Right atrium auricular region (tissue), 2 donors: Measurements from ENCODE around the gene FOXN3. TPM values are rescaled to one million over a fixed set of nuclear protein-coding genes. Genes with fewer than 3 reads are reported as not detected.

Experiments used
- DNase-seq: peaks from one replicate; pipeline ENCODE4 v3.0.0-alpha.2; 2019; ENCODE audit warnings: low spot score
- H3K27ac ChIP-seq, 2 donors: fragments of 200-600 bp; sonication (generic); 1 replicate in 1 of 2; 2 replicates in 1 of 2; pipeline ENCODE4 v1.5.1; 2016 to 2019
- H3K27me3 ChIP-seq, 2 donors: fragments of 200-600 bp; sonication (generic); one replicate each; pipeline versions ENCODE4 v1.5.1 to v1.6.0; 2017 to 2019
- H3K36me3 ChIP-seq: fragments of 200-600 bp; sonication (generic); one replicate; pipeline ENCODE4 v1.5.1; 2016
- H3K4me1 ChIP-seq, 2 donors: fragments of 200-600 bp; sonication (generic); one replicate each; pipeline versions ENCODE4 v1.5.1 to v1.6.0; 2017 to 2019
- H3K4me3 ChIP-seq, 2 donors: fragments of 200-600 bp; sonication (generic); 1 replicate in 1 of 2; 2 replicates in 1 of 2; pipeline ENCODE4 v1.5.1; 2017 to 2019; ENCODE audit warnings: mild to moderate bottlenecking in 1 of 2, moderate library complexity in 1 of 2
- H3K9me3 ChIP-seq, 2 donors: fragments of 200-600 bp; sonication (generic); one replicate each; pipeline ENCODE4 v1.5.1; 2019
- total RNA-seq, 2 donors: library from RNA; depleted of rRNA; stranded (reverse); fragments of >200 nt; gene quantifications; one replicate each; pipeline ENCODE4 v1.1.0, GENCODE V29; 2016
- TF ChIP-seq, protein P1 (sequence below), 2 donors: fragments of 200-600 bp; sonication (generic); IDR thresholded peaks; one replicate each; pipeline ENCODE4 v1.5.1; 2019; ENCODE audit warnings: antibody characterized with exemption in 2 of 2

Gene FOXN3
- total RNA-seq, 2 donors from 2014 or later = 80.1 to 90.3 TPM

- Histone ChIP-seq H3K27me3 (no peaks in the 10 kb centered on the region), H3K9me3 (no peaks in the 10 kb centered on the region), H3K36me3 (peaks cover 8% of the 10 kb centered on the region), H3K27ac (no peak overlapping the region), H3K4me1 (peaks cover 0 to 7% of the 10 kb centered on the region in 2 donors), H3K4me3 (no peak overlapping the region)
- DNase-seq = no peak
- TF ChIP-seq, protein P1, sequence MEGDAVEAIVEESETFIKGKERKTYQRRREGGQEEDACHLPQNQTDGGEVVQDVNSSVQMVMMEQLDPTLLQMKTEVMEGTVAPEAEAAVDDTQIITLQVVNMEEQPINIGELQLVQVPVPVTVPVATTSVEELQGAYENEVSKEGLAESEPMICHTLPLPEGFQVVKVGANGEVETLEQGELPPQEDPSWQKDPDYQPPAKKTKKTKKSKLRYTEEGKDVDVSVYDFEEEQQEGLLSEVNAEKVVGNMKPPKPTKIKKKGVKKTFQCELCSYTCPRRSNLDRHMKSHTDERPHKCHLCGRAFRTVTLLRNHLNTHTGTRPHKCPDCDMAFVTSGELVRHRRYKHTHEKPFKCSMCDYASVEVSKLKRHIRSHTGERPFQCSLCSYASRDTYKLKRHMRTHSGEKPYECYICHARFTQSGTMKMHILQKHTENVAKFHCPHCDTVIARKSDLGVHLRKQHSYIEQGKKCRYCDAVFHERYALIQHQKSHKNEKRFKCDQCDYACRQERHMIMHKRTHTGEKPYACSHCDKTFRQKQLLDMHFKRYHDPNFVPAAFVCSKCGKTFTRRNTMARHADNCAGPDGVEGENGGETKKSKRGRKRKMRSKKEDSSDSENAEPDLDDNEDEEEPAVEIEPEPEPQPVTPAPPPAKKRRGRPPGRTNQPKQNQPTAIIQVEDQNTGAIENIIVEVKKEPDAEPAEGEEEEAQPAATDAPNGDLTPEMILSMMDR (IDR thresholded peaks at IDR 0.05) = no peak
Observed at GRCh38 chr14:89282191-89282590, 134.8 kb downstream of the FOXN3 start.

- peaks cover 0 to 7% of the 10 kb centered on the region in 2 donors for H3K4me1 ChIP-seq
- no peak overlapping the region for H3K27ac ChIP-seq
- H3K36me3 ChIP-seq = peaks cover 8% of the 10 kb centered on the region
- H3K9me3 ChIP-seq = no peaks in the 10 kb centered on the region
- no peak overlapping the region for H3K4me3 ChIP-seq
- TF ChIP-seq, protein P1 (IDR thresholded peaks at IDR 0.05) = no peak
- DNase-seq = no peak
- no peaks in the 10 kb centered on the region for H3K27me3 ChIP-seq
Observed at GRCh38 chr14:89280600-89280999, 136.4 kb downstream of the FOXN3 start.

DNA sequence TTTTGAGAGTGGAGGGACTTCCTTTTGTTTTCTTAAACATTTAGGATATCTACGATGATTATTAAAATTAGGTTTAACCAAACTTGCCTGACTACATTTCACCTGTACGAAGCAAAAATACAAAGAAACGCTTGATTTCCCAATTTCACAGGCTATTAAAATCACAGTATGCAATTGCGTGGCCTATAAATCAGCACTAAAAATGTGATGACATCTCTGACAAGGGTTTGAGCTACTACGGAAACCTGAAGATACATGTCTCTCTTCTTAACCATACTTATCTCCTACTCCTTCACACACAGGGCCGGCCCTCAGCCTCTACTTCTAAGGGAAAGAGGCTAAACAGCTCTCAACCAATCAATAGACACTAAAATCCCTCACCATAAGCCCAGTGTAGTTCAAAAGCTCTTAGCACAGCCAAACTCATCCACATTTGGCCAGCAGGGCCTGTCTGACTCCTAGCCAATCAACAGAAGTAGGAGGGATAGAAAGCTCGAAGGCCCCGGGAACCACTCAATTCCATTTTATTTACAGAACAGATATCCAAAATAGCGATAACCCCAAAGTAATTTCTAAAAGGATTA lies 137.3 kb downstream of the FOXN3 start:
- Histone ChIP-seq H3K9me3 (no peaks in the 10 kb centered on the region), H3K4me3 (no peak overlapping the region), H3K36me3 (peaks cover 8% of the 10 kb centered on the region), H3K4me1 (peaks cover 0 to 7% of the 10 kb centered on the region in 2 donors), H3K27me3 (no peaks in the 10 kb centered on the region), H3K27ac (no peak overlapping the region)
- TF ChIP-seq, protein P1 (IDR thresholded peaks at IDR 0.05) = no peak
- DNase-seq = no peak

DNA sequence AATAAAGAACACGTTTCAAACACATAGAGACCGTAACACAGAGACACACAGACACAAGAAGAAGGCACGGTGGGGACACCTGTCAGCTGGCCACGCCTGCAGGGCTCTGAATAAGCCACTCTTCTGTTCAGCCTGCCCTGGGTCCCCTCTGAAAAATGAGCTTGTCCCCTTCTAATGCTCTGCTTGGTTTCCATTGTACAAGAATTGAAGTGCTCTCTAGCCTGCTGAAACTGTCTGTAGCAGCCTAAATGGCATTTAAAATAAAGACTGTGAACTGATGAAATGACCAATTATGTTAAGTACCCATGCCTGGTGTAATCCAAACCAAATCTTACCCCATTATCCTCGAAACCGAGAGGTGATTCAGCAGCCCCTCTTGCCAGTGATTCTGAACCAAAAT lies 139.8 kb downstream of the FOXN3 start:
- Histone ChIP-seq H3K9me3 (no peaks in the 10 kb centered on the region), H3K36me3 (peaks cover 8% of the 10 kb centered on the region), H3K27me3 (no peaks in the 10 kb centered on the region), H3K4me1 (no peaks in the 10 kb centered on the region), H3K27ac (no peak overlapping the region), H3K4me3 (no peak overlapping the region)
- TF ChIP-seq, protein P1 (IDR thresholded peaks at IDR 0.05) = no peak
- DNase-seq = no peak

DNA sequence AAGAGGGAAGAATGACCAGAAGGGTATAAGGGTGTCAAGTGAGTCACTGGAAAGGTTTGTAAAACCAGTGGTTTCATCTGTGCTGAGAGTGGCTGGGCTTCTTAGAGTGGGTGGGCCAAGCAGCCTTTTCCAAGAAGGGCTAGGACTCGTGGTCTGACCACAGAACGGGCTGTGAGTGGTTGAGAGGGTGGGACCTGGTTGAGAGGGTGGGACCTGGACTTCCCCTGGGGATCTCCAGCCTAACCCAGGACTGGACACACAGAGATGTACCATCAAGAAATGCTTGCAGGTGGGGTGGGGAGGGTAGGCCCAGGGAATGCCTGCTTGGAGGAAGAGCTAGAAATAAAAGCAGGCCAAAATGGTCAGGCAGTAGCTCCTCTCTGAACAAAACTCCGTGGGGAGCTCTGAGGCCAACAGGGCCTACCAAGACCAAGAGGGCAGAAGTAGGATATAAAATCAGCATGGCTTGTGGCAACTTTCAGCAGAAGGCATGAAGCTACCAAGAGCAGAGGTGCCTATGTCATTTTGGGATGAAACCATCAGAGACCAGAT lies 140.5 kb downstream of the FOXN3 start:
- TF ChIP-seq, protein P1 (IDR thresholded peaks at IDR 0.05) = no peak
- Histone ChIP-seq H3K27me3 (no peaks in the 10 kb centered on the region), H3K36me3 (peaks cover 8% of the 10 kb centered on the region), H3K4me3 (no peak overlapping the region), H3K4me1 (no peaks in the 10 kb centered on the region), H3K27ac (no peak overlapping the region), H3K9me3 (no peaks in the 10 kb centered on the region)
- DNase-seq = no peak
